GM19395 (cell line): Measurements from ENCODE around the gene IFI6.
A peak's percentile ranks its signal among the peaks of the same experiment; 100 is the strongest.

ENCODE experiments used
- ATAC-seq: cut with Tn5 transposase; IDR thresholded peaks from one replicate; pipeline ENCODE4 v1.9.1; 2021; ENCODE audit warnings: mild to moderate bottlenecking, moderate library complexity; ENCODE audit not compliant: unreplicated experiment

The IFI6 gene

DNA sequence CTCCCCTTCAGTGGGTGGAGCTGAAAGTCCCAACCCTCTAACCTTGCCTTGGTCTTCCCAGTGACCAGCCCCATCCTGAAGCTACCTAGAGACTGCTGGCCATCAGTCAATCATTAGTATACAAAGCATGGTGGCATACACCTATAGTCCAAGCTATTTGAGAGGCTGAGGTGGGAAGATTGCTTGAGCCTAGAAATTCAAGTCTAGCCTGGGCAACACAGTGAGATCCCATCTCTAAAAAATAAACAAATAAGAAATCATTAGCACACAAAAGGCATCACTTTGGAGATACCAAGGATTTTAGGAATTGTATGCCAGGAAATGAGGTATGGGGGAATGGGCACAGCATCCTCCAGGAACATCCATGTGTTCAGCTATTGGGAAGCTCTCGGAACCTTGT, 4.4 kb upstream of the IFI6 start:
- ATAC-seq, result no peak

DNA sequence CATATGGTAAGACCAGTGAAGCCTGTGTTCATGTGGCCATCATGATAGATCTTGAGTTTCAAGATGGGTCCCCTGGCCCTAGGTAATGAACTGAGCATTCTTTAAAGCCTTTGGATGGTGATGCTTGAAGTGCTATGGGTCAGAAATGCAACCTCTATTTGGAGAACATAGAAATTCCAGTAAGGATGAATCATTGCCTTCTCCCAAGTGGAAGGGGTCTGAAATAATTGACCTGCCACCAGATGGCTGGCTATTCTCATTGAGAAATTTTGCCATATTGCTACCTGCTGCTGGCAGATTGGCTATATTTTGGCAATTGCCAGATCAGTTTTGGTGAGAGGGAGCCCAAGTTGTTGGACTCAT, 739 bp upstream of the IFI6 start:
- ATAC-seq, result no peak

DNA sequence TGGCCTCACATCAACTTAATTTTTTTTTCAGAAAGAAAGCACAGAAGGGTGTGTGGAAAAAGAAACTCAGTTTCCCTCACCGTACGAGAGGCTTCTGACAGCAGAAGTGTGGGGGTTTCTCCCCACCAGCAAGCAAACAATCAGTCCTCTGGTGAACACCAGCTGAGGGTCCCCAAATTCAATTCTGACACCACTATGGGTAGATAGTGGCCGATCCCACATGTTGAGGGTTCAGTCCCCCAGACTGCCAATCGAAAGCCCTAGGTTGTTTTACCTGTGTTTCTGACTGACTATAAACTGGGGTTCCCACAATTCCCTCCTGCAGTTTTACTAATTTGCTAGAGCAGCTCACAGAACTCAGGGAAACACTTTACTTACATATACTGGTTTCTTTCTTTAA, 2.1 kb downstream of the IFI6 start:
- ATAC-seq, result no peak

DNA sequence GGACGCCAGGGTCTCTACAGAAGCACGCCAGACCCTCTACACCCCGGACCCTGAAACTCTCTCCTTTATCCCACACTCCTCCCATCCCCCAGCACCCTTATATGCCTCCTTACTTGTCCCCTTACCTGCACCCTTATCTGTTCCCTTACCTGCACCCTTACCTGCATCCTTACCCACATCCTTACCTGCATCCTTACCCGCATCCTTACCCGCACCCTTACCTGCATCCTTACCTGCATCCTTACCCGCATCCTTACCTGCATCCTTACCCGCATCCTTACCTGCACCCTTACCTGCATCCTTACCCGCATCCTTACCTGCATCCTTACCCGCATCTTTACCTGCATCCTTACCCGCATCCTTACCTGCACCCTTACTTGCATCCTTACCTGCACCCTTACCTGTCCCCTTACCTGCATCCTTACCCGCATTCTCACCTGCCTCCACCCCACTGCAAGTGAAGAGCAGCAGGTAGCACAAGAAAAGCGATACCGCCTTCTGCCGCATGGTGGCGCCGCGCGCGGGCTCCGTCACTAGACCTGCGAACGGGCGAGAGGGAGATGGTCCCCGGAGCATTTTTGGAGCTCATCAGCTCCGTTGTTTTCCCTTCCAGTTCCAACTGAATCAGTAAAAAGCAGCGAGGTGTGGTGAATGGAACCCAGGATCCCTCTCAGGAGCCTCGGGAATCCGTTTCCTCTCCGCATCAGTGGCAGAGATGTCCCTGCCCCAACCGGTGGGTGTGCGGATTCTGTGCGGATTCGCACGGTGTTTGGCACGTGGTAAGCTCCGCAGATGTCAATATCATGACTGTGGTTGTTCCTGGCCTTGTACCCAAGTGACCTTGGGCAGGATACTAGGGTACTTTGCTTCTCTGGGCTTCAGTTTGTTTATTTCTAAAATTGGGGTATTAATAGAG, 2.9 kb downstream of the IFI6 start:
- ATAC-seq, result no peak

DNA sequence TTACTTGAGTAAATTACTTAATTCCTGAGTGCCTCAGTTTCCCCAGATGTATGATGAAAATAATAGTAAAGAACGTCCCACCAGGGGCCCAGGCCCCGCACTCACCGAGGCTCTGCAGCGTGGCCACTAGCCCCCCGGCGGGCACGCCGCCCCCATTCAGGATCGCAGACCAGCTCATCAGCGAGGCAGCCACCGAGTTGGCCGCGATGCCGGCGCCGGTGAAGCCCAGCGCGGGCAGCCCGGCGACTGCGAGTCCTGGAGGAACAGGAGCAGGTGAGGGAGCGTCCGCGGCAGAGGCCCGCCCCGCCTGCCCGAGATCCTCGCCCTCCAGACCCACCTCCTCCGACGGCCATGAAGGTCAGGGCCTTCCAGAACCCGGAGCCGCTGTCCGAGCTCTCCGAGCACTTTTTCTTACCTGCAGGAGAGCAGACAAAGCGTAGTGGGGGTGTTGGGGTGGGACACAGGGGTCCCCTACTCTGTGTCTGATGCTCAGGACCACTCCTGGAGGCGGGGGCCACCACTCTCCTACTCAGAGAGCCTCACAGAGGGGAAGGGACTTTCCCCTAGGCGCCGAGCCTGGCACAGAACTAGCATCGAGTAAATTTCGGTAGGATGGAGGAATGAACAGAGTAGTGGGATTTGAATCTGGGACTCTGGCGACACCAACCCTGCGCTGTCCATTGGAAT, 3.7 kb downstream of the IFI6 start:
- no peak for ATAC-seq

DNA sequence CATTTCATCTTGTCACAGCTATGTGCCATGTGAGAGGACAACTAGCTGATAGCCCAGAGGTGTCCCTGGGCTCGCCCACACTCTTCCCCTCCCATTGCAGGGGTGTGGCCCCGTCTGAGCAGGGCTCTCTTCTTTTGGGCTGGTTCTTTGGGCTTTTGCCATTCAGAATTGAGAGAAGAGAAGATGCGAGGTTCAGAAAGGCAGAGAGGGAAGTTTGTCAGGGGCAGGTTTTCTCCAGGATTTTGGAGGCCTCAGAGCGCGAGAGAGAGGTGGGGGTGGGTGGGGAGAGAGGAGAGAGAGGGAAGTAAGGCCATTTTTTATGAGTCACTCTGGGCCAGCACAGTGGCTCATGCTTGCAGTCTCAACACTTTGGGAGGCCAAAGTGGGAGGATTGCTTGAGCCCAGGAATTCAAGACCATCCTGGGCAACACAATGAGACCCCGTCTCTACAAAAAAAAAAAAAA, 5.2 kb downstream of the IFI6 start:
- ATAC-seq, result no peak

DNA sequence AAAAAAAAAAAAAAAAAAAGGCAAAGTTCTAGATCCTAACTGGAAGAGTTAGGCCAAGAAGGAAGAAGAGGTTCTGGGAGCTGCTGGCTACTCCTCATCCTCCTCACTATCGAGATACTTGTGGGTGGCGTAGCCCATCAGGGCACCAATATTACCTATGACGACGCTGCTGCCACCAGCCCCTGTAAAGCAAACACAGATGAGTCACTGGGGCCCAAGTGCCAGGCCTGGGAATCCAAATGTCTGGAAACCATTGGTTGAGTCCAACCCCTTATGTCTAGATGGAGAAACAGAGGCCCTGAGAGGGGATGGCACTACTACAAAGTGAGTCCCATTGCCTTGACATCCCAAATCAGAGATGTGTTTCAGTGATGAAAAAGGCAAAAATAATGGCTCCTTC, 5.7 kb downstream of the IFI6 start:
- ATAC-seq, result no peak

DNA sequence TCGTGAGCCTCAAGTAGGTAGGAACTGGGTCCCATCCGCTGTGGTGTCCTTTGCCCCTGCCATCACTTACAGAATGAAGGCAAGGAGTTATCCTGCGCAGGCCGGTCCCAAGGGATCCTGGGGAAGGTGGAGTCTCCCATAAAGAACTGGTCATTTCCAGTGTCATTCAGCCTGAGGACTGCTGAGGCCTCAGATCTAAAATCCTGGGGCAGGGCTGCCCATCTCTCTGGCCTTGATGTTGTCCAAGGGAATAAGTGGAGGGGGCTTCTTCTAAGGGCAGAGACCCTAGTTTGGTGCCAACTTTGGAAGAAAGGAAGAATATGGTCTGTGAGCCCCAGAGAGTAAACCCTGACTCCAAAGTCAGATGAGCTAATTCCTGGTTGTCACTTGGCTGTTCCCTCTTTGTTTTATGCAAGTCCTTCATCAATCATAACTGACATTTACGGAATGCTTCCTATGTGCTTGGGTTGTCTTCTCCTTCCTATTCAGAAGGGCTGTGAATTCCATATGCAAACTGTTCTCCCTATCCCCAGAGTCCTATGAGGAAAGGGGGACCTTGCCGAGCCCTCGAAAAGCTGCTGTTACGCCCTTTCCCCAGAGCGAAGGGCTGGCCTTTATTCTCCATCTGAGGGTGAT, 6.9 kb downstream of the IFI6 start:
- no peak for ATAC-seq

DNA sequence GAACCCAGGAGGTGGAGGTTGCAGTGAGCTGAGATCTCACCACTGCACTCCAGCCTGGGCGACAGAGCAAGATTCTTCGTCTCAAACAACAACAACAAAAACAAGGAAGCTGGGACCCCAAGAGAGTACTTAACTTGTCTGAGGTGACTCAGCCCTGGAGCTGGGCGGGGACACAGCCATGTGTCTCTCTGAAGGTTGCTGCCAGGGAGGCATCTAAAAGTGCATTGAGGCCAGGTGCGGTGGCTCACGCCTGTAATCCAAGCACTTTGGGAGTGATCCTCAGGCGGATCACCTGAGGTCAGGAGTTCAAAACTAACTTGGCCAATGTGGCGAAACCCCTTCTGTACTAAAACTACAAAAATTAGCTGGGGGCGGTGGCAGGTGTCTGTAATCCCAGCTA, 7.7 kb downstream of the IFI6 start:
- ATAC-seq, result no peak

DNA sequence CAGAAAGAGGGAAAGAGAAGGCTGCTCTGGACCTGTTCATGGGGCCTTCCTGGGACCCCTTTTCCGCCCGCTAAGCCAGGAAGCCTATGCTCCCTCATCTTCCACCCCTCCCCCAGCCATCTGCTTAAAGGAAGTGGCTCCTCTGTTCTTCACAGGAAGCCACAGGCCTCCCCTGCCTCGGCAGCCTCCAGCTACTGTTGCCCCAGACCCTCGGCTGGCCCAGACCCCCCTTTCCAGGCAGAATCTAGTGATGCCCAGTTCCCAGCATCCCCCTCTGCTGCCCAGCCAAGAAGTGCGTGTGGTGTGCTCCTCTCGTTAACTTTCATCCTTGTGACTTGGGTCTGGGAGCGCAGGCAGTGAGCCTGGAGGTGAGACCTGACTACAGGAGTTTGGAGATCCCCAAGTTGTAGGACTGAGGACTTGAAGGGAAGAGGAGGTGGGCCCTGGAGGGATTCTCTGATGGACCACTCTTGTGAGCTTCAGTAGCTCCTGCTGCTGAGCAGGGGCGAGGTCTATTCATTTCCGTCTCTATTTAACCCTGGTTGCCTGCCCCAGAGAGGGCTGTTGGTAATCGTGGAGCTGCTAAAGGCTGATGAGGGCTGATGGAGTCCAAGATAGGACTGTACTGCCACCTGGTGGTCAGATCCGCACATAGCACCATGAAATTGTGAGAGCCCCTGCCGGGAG, 9.1 kb downstream of the IFI6 start:
- peak; percentile 59 for ATAC-seq

DNA sequence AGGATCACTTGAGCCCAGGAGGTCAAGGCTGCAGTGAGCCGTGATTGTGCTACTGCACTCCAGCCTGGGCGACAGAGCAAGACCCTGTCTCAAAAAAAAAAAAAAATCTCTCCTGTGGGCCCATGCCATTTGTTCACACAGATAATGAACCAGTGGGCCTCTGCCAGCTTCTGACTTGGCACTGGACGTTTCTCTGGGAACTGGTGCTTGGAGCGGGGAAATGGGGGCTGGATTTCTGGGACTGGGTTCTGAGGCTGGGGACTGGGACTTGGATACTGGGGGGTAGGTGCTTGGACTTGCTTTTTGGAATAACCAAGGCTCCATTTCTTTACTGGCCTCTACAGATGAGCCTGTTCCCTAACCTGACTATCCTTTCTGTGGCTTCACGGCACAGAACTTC, 9.7 kb downstream of the IFI6 start:
- no peak for ATAC-seq

DNA sequence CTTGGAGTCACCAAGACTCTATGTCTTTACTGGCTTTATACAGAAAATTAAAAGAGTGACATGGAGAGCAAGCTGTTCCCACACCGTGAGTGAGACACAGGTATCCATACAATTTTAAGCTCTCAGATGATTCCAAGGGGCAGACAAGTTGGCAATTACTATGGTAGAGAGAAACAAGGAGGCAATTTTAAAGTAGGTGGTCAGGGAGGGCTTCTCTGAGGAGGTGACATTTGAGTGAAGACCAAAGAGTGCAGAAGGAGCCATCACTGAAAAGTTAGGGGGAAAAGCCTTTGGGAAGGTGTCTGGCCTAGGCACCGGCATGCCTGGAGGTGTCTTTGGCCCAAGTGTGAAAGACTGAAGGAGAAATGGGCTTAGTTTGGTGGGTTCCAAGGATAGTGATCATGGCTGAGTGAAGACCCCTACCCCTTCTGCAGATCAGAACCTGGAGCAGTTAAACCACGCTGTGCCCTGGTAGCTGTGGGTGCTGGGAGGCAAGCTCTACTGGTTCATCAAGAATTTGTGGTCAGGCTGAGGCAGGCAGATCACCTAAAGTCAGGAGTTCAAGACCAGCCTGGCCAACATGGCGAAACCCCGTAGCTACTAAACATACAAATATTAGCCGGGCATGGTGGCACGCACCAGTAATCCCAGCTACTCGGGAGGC, 10.4 kb downstream of the IFI6 start:
- ATAC-seq, result no peak

DNA sequence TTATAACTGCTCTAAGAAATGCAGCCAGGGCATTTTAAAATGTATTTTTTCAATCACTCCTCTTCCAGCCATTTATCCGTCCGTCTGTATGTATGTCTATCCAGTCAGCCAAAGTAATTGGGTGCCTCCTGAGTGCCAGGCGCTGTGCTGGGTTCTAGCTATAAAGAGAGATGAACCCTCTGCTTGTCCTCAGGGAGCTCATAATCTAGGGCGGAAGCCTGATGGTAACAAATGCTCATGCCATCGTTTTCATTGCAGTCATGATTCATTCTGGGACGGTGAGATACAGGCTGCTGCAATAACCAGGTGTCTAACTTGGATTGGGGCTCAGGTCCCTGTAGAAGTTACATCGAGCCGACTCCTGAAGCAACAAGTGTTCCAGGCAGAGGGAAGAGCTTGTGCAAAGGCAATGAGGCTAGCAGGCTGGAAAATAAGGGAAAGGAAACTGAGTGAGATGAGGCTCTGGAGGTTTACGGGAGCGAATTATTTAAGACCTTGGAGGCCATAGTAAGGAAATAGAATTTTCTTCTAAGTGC, 11.6 kb downstream of the IFI6 start:
- ATAC-seq, result no peak

DNA sequence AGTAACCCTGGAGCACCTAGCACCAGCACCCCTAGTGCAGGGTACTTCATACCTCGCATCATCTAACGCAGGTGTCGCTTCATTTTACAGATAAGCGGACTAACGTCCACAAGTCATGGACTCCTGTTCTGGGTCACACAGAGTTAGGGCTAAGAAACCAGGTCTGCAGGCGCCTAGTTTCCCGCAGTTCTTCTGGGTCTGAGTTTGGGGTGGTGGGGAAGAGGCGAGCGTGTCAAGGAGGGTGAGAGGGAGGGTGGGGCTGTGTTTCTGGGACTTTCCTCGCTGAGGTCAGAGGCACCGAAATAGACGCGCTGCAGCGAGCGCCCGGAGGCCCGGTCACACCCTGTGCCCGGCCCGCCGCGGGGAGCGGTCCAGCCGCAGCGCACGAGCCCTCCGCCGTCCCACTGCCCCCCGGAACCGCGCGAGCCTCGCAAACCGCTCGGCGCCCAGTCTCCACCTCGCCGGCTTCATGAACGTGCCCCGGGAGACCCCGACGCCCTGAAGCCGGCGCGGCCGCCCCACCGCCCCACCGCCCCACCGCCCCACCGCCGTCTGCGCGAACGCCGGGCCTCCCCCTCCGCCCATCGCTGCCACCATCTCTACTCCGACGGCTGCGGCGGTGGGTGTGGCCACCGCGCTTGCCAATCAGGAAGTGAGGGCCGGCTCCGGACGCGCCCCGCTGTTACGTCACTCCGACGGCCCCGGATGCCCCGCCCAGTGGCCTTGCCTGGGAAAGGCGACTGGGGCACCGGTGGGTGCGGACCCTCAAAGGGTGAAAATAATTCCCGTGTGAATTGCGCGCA, 12.3 kb downstream of the IFI6 start:
- peak; percentile 57 for ATAC-seq

DNA sequence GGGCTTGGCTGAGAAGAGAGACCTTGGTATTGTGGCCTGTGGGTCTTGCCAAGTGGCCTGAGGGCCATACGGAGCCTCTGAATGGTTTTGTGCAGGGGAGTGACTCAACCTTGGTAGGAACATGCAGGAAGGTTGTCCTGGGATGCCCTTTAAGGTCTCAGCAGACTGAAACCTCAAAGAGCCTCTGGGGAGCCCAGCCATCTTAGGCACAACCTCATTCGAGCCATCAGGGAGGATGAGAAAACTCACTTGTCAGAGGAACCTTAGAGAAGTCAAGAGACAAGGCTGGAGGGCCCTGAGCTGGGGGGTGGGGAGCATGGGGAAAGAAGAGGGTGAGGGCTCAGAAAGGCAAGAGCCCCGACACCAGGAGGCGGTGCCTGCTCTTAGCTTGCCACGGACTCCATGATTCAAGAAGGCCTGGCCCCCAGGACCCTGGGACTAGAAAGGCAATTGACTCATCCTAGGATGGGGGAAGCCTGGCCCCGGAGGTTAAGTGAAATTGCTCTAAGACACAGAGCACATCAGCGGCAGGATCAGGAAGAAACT, 13.0 kb downstream of the IFI6 start:
- ATAC-seq, result no peak

DNA sequence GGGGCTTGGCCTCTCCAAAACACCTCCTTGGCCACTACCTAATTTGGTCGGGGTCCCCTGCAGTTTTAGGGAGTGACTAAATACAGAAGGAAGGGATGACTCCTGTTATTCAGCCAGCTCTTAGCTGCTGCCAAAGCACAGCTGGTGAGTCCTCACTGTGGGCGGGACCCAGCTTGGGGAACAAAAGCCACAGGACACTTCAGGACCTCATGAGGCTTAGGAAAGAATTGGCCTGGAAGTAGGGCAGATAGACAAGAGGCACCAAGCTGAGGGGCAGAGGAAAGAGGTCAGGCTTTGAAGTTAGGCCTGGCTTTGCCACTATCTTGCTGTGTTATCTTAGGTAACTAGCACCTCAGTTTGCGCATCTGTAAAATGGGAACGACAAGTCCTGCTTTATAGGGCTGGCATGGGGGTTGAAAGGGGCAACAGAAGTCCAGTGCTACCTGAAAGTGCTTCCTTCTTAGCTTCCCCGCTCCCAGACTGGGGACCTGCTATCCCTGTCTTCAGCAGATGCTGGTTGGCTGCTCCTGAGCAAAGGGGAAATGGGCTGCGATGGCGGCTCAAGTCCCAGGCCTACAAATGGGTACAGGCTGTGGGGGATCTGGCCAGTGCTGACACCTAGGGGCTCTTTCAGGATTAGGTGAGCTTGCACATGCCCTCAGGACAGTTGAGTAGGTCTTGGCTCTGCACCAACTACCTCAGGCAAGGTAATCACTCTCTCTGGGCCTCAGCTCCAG, 15.7 kb downstream of the IFI6 start:
- ATAC-seq, result no peak

DNA sequence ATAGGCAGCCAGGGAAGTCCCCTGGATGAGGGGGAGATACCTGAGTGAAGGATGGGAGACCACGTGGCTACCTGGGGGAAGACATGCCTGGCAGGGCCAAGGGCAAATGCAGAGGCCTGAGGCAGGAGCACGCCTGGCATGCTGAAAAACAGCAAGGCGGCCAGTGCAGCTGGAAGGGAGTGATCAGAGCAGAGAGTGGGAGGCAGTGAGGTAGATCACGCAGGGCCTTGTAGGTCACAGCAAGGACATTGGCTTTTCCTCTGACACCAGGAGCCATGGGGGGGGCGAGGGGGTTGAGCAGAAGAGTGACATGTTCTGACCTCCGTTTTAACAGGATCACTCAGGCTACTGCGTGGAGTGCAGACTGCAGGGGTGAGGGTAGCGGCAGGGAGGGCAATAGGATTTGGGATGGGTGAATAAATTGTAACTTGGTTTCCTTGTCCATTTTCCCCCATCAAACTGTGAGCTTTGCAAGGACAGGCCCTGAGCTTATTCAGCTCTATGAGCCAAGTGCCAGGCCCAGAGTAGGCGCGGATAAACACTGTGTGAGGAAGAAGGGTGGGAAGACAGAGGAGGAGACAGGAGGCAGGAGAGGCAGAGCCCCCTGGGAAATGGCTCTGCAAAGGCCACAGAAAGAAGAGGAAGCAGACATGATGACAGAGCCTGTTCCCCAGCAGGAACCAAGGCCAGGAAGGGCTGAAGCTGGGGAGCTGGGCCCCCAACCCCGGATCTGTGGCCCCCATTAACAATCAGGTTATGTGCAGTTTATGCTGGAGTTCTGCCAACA, 16.6 kb downstream of the IFI6 start:
- ATAC-seq, result no peak
